G401.6 (cell line): Measurements from ENCODE around the gene CBX1.

ENCODE experiments used
- FAIRE-seq: peaks from 2 replicates; lab custom pipeline; 2012; peaks lifted over from hg19 to GRCh38; lab: Jason Lieb, UNC

The CBX1 gene

GRCh38 chr17:48101012-48101720 lies at the start of gene CBX1:
Gene CBX1, minus strand, starts transcription at chr17:48101478. Its CDS starts 24,474 bp downstream, at chr17:48077004.
- FAIRE-seq: peak; percentile 56

- FAIRE-seq: no peak
Observed at GRCh38 chr17:48150597-48151001, 49.3 kb upstream of the CBX1 start.

GRCh38 chr17:48149787-48150463 lies 48.6 kb upstream of the CBX1 start:
- no peak for FAIRE-seq

- peak; percentile 74 for FAIRE-seq
Observed at GRCh38 chr17:48148854-48149786, 47.8 kb upstream of the CBX1 start.

GRCh38 chr17:48148029-48148770 lies 46.9 kb upstream of the CBX1 start:
- peak; percentile 60 for FAIRE-seq

- no peak for FAIRE-seq
Observed at GRCh38 chr17:48144976-48145798, 43.9 kb upstream of the CBX1 start.

- FAIRE-seq: no peak
Observed at GRCh38 chr17:48144231-48144630, 43.0 kb upstream of the CBX1 start.

- no peak for FAIRE-seq
Observed at GRCh38 chr17:48143629-48144028, 42.4 kb upstream of the CBX1 start.

GRCh38 chr17:48139944-48140343 lies 38.7 kb upstream of the CBX1 start:
- no peak for FAIRE-seq

GRCh38 chr17:48137656-48138055 lies 36.4 kb upstream of the CBX1 start:
- no peak for FAIRE-seq

- no peak for FAIRE-seq
Observed at GRCh38 chr17:48134912-48135480, 33.7 kb upstream of the CBX1 start.

GRCh38 chr17:48132385-48132784 lies 31.1 kb upstream of the CBX1 start:
- FAIRE-seq: no peak

- peak; percentile 95 for FAIRE-seq
Observed at GRCh38 chr17:48131216-48131824, 30.0 kb upstream of the CBX1 start.

GRCh38 chr17:48129981-48130380 lies 28.7 kb upstream of the CBX1 start:
- FAIRE-seq: no peak

GRCh38 chr17:48128400-48128799 lies 27.1 kb upstream of the CBX1 start:
- FAIRE-seq: no peak

GRCh38 chr17:48127371-48128051 lies 26.2 kb upstream of the CBX1 start:
- no peak for FAIRE-seq

GRCh38 chr17:48126532-48126850 lies 25.2 kb upstream of the CBX1 start:
- no peak for FAIRE-seq

- FAIRE-seq: no peak
Observed at GRCh38 chr17:48125829-48126531, 24.7 kb upstream of the CBX1 start.

GRCh38 chr17:48123776-48124388 lies 22.6 kb upstream of the CBX1 start:
- no peak for FAIRE-seq
